Fibroblast of lung (primary cell): ENCODE data around the gene MUC2.

Experiments used
- CTCF ChIP-seq, 2 donors: IDR thresholded peaks in 1 of 2; conservative IDR thresholded peaks in 1 of 2; 1 replicate in 1 of 2; 2 replicates in 1 of 2; pipeline ENCODE4 v1.5.1; 2011 to 2012; ENCODE audit warnings: low read length in 2 of 2, control low read depth in 1 of 2, inconsistent platforms in 1 of 2, low read depth in 1 of 2, mild to moderate bottlenecking in 1 of 2
- EZH2 ChIP-seq: IDR thresholded peaks from 2 replicates; pipeline ENCODE4 v1.5.1; 2012; ENCODE audit warnings: low read length, control low read depth, mild to moderate bottlenecking; ENCODE audit errors: missing control alignments

DNA sequence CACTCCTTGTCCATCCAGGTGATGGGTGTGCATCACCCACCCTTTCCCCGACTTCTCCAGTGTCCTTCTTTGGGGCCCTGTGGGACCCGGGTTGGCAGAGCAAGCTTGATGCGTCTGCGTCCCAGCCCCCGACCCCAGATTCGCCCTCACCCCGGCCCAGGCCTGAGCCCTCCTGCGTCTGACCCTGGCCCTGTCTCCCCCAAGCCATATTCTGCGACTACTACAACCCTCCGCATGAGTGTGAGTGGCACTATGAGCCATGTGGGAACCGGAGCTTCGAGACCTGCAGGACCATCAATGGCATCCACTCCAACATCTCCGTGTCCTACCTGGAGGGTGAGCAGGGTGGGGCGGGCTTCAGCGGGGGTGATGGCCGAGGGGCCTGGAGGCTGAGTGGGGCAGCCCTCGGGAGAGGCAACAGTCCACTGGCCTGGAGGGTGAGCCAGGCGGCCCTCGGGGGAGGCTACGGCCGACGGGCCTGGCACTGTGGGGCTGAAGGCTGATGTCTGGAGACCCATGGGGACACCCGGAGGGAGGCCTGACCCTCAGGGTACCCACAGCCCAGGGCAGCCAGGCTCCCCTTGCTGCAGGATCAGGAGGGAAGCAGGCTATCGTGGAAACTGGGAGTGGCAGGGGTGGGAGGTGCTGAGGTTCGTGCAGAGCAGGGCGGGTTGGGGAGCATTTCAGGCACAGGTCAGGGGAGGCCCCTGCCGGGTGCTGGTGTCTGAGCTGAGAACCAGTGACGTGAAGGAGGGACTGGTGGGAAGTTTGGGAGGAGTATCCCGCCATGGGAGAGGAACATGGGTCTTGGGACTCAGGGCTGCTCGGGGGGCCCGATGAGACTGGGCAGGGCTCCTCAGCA is 15.3 kb downstream of the MUC2 start:
- TF ChIP-seq CTCF (conservative IDR thresholded peaks at IDR 0.05 in 1 of 2, IDR thresholded peaks at IDR 0.05 in 1 of 2; ENCODE audit: low read depth in 1 of 2, low read length in 2 of 2) (no peak), EZH2 (no peak)
